Osteocyte (in vitro differentiated cells): ENCODE results near the gene EID3. TPM values are rescaled to one million over a fixed set of nuclear protein-coding genes. Genes with fewer than 3 reads are reported as not detected.
"Not testable (repeated sequence)": the region's sequence is repeated elsewhere in the genome, so short reads cannot be mapped to it uniquely, and the experiment has no call there.

Experiments used
- DNase-seq: peaks from one replicate; pipeline ENCODE4 v3.0.0; 2021; ENCODE audit warnings: mixed read lengths; ENCODE audit not compliant: unreplicated experiment; ENCODE audit errors: extremely low spot score
- H3K27ac Mint-ChIP-seq: one replicate; pipeline ENCODE4 v1.8.0; 2021; ENCODE audit warnings: mild to moderate bottlenecking, mixed read lengths; ENCODE audit not compliant: unreplicated experiment
- H3K27me3 Mint-ChIP-seq: one replicate; pipeline ENCODE4 v1.8.0; 2021; ENCODE audit warnings: mixed read lengths; ENCODE audit not compliant: unreplicated experiment
- H3K36me3 Mint-ChIP-seq: one replicate; pipeline ENCODE4 v1.8.0; 2021; ENCODE audit warnings: mixed read lengths; ENCODE audit not compliant: unreplicated experiment
- H3K4me1 Mint-ChIP-seq: one replicate; pipeline ENCODE4 v1.8.0; 2021; ENCODE audit warnings: mixed read lengths; ENCODE audit not compliant: unreplicated experiment
- H3K4me3 Mint-ChIP-seq: one replicate; pipeline ENCODE4 v1.8.0; 2021; ENCODE audit warnings: mild to moderate bottlenecking, moderate library complexity, mixed read lengths; ENCODE audit not compliant: unreplicated experiment
- H3K9me3 Mint-ChIP-seq: one replicate; pipeline ENCODE4 v1.8.0; 2021; ENCODE audit warnings: mixed read lengths; ENCODE audit not compliant: unreplicated experiment
- CTCF ChIP-seq: fragments of 200-600 bp; sonication (generic); IDR thresholded peaks from 2 replicates; pipeline ENCODE4 v1.5.0; 2021; ENCODE audit warnings: antibody characterized with exemption, mild to moderate bottlenecking, moderate library complexity
- total RNA-seq: library from RNA; stranded (reverse); gene quantifications from 2 replicates; pipeline ENCODE4 v1.2.1, GENCODE V29; 2021

The EID3 gene
- total RNA-seq, 1 donor from 2014 or later: 3.7 TPM

- Mint-ChIP-seq H3K36me3 (peaks cover 38% of the 10 kb centered on the region), H3K4me1 (peaks cover 22% of the 10 kb centered on the region), H3K9me3 (no peaks in the 10 kb centered on the region), H3K4me3 (no peak overlapping the region), H3K27me3 (no peaks in the 10 kb centered on the region), H3K27ac (peak overlapping the region; percentile 31)
- TF ChIP-seq CTCF: no peak
- DNase-seq: no peak
Measured at GRCh38 chr12:104290855-104291254, 12.7 kb upstream of the EID3 start.

GRCh38 chr12:104291867-104292524, 11.5 kb upstream of the EID3 start:
- DNase-seq: no peak
- Mint-ChIP-seq H3K27me3 (no peaks in the 10 kb centered on the region), H3K9me3 (no peaks in the 10 kb centered on the region), H3K4me1 (peaks cover 14% of the 10 kb centered on the region), H3K36me3 (peaks cover 38% of the 10 kb centered on the region), H3K4me3 (no peak overlapping the region), H3K27ac (no peak overlapping the region)
- no peak for TF ChIP-seq CTCF

- no peak for TF ChIP-seq CTCF
- Mint-ChIP-seq H3K27me3 (no peaks in the 10 kb centered on the region), H3K4me3 (no peak overlapping the region), H3K4me1 (peaks cover 16% of the 10 kb centered on the region), H3K9me3 (no peaks in the 10 kb centered on the region), H3K27ac (peak overlapping the region; percentile 47), H3K36me3 (peaks cover 42% of the 10 kb centered on the region)
- no peak for DNase-seq
Measured at GRCh38 chr12:104292872-104293794, 10.4 kb upstream of the EID3 start.

GRCh38 chr12:104294158-104294859, 9.2 kb upstream of the EID3 start:
- H3K36me3 Mint-ChIP-seq: peaks cover 45% of the 10 kb centered on the region
- H3K4me3 Mint-ChIP-seq, H3K27me3 Mint-ChIP-seq, H3K9me3 Mint-ChIP-seq, DNase-seq: not testable (repeated sequence)
- H3K27ac Mint-ChIP-seq: peak overlapping the region; percentile 23
- peak; percentile 46 for TF ChIP-seq CTCF
- peaks cover 19% of the 10 kb centered on the region for H3K4me1 Mint-ChIP-seq
